Fibroblast of lung (primary cell): ENCODE data around the gene APOBEC4. TPM values are rescaled to one million over a fixed set of nuclear protein-coding genes. Genes with fewer than 3 reads are reported as not detected.

Experiments
- DNase-seq, 2 donors: peaks; one replicate each; pipeline versions ENCODE4 v3.0.0 to v3.0.0-alpha.2; 2010; ENCODE audit warnings: low read depth in 2 of 2
- H2AFZ ChIP-seq: 2 replicates; pipeline ENCODE4 v1.5.1; 2012; ENCODE audit warnings: low read length, control low read depth, inconsistent platforms
- H3K27ac ChIP-seq: 2 replicates; pipeline ENCODE4 v1.5.1; 2011; ENCODE audit warnings: low read length, control low read depth; ENCODE audit not compliant: insufficient read depth
- H3K27me3 ChIP-seq: 2 replicates; pipeline ENCODE4 v1.5.1; 2011; ENCODE audit warnings: mild to moderate bottlenecking, low read length; ENCODE audit not compliant: control insufficient read depth, insufficient read depth
- H3K36me3 ChIP-seq: 2 replicates; pipeline ENCODE4 v1.5.1; 2011; ENCODE audit warnings: low read length; ENCODE audit not compliant: control insufficient read depth, insufficient read depth
- H3K4me1 ChIP-seq: 2 replicates; pipeline ENCODE4 v1.5.1; 2011; ENCODE audit warnings: low read length; ENCODE audit not compliant: control insufficient read depth, insufficient read depth; ENCODE audit errors: extremely low read depth
- H3K4me2 ChIP-seq: 2 replicates; pipeline ENCODE4 v1.5.1; 2011; ENCODE audit warnings: low read length, control low read depth; ENCODE audit not compliant: insufficient read depth; ENCODE audit errors: extremely low read depth
- H3K4me3 ChIP-seq, 4 experiments: fragments of 200-600 bp in 1 of 4; sonication (generic) in 1 of 4; replicated peaks in 1 of 4; 2 replicates each; pipeline ENCODE4 v1.5.1; 2011 to 2016; ENCODE audit warnings: low read length in 4 of 4, low read depth in 3 of 4, mild to moderate bottlenecking in 3 of 4, control low read depth in 2 of 4, inconsistent platforms in 1 of 4, mixed read lengths in 1 of 4; ENCODE audit not compliant: insufficient read depth in 1 of 4; ENCODE audit errors: control extremely low read depth in 1 of 4
- H3K79me2 ChIP-seq: 2 replicates; pipeline ENCODE4 v1.5.1; 2012; ENCODE audit warnings: mild to moderate bottlenecking, low read length, inconsistent platforms; ENCODE audit not compliant: control insufficient read depth, insufficient read depth
- H3K9ac ChIP-seq: 2 replicates; pipeline ENCODE4 v1.5.1; 2011; ENCODE audit warnings: mild to moderate bottlenecking, low read length, control low read depth; ENCODE audit not compliant: insufficient read depth
- H3K9me3 ChIP-seq: 2 replicates; pipeline ENCODE4 v1.5.1; 2012; ENCODE audit warnings: low read depth, low read length; ENCODE audit not compliant: control insufficient read depth, insufficient read depth
- H4K20me1 ChIP-seq: 2 replicates; pipeline ENCODE4 v1.5.1; 2011; ENCODE audit warnings: low read length; ENCODE audit not compliant: control insufficient read depth, insufficient read depth; ENCODE audit errors: extremely low read depth
- EZH2 ChIP-seq: IDR thresholded peaks from 2 replicates; pipeline ENCODE4 v1.5.1; 2012; ENCODE audit warnings: low read length, control low read depth, mild to moderate bottlenecking; ENCODE audit errors: missing control alignments
- polyA plus RNA-seq, 2 donors: library from polyadenylated mRNA; depleted of rRNA in 1 of 2; stranded (reverse) in 1 of 2; unstranded in 1 of 2; fragments of >200 nt; gene quantifications; 2 replicates each; pipeline ENCODE4 v1.2.1, GENCODE V29; 2011 to 2012; ENCODE audit warnings: missing spikeins in 1 of 2
- total RNA-seq: library from RNA; depleted of rRNA; stranded (reverse); fragments of >200 nt; gene quantifications from 2 replicates; pipeline ENCODE4 v1.2.1, GENCODE V29; 2014
- TF ChIP-seq, protein P1 (sequence below), 2 donors: IDR thresholded peaks in 1 of 2; conservative IDR thresholded peaks in 1 of 2; 1 replicate in 1 of 2; 2 replicates in 1 of 2; pipeline ENCODE4 v1.5.1; 2011 to 2012; ENCODE audit warnings: low read length in 2 of 2, control low read depth in 1 of 2, inconsistent platforms in 1 of 2, low read depth in 1 of 2, mild to moderate bottlenecking in 1 of 2

APOBEC4 gene
- total and polyA plus RNA-seq, 2 donors (not counting 1 experiment from before 2014, with no cell fraction given), result not detected

- no peaks in the 10 kb centered on the region for H3K36me3 ChIP-seq
- no peaks in the 10 kb centered on the region for H4K20me1 ChIP-seq
- peak overlapping the region; percentile 34 for H3K27ac ChIP-seq
- no peak for TF ChIP-seq EZH2
- TF ChIP-seq, protein P1, sequence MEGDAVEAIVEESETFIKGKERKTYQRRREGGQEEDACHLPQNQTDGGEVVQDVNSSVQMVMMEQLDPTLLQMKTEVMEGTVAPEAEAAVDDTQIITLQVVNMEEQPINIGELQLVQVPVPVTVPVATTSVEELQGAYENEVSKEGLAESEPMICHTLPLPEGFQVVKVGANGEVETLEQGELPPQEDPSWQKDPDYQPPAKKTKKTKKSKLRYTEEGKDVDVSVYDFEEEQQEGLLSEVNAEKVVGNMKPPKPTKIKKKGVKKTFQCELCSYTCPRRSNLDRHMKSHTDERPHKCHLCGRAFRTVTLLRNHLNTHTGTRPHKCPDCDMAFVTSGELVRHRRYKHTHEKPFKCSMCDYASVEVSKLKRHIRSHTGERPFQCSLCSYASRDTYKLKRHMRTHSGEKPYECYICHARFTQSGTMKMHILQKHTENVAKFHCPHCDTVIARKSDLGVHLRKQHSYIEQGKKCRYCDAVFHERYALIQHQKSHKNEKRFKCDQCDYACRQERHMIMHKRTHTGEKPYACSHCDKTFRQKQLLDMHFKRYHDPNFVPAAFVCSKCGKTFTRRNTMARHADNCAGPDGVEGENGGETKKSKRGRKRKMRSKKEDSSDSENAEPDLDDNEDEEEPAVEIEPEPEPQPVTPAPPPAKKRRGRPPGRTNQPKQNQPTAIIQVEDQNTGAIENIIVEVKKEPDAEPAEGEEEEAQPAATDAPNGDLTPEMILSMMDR (conservative IDR thresholded peaks at IDR 0.05 in 1 of 2, IDR thresholded peaks at IDR 0.05 in 1 of 2; ENCODE audit: low read depth in 1 of 2, low read length in 2 of 2), result no peak
- DNase-seq, result no peak
- H3K4me1 ChIP-seq, result peaks cover 5% of the 10 kb centered on the region
- H3K79me2 ChIP-seq, result no peaks in the 10 kb centered on the region
- H3K4me3 ChIP-seq, result no peak overlapping the region
- no peak overlapping the region for H3K9ac ChIP-seq
- no peaks in the 10 kb centered on the region for H3K9me3 ChIP-seq
- no peak overlapping the region for H3K4me2 ChIP-seq
- no peaks in the 10 kb centered on the region for H3K27me3 ChIP-seq
- H2AFZ ChIP-seq, result no peak overlapping the region
These were observed 52.5 kb downstream of the APOBEC4 start for GRCh38 chr1:183600634-183601033.

DNA sequence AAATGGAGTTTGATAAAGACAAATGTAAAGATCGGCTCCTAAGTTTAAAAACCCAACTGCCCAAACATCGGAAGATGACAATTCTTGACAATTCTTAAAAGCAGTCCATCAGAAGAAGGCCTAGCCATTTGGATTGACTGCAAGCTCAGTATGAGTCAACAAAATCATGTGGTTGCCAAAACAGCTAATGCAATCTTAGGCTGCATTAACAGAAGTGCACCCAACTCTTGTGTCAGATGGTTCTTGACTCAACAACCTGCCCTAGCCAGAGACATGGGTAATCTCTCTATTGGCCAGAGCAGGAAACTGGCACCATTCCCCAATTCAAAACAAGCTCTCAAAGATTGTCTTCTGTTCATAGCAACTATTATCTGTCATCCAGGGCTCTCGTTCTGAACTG lies 53.0 kb downstream of the APOBEC4 start:
- H2AFZ ChIP-seq, result no peak overlapping the region

GRCh38 chr1:183598386-183598785 lies 54.7 kb downstream of the APOBEC4 start:
- Histone ChIP-seq H3K36me3 (no peaks in the 10 kb centered on the region), H3K9me3 (no peaks in the 10 kb centered on the region), H3K9ac (no peak overlapping the region), H2AFZ (no peak overlapping the region), H3K79me2 (no peaks in the 10 kb centered on the region), H3K27ac (no peak overlapping the region), H3K4me2 (no peak overlapping the region), H3K27me3 (no peaks in the 10 kb centered on the region), H4K20me1 (no peaks in the 10 kb centered on the region), H3K4me1 (no peaks in the 10 kb centered on the region), H3K4me3 (no peak overlapping the region)
- no peak for TF ChIP-seq EZH2
- TF ChIP-seq, protein P1 (conservative IDR thresholded peaks at IDR 0.05 in 1 of 2, IDR thresholded peaks at IDR 0.05 in 1 of 2; ENCODE audit: low read depth in 1 of 2, low read length in 2 of 2), result no peak
- DNase-seq, result no peak

More for the DNA sequence above, 53.0 kb downstream of the APOBEC4 start:
- no peak overlapping the region for H3K4me3 ChIP-seq
- DNase-seq, result peak; percentile 89 to 90
- H3K4me1 ChIP-seq, result peaks cover 5% of the 10 kb centered on the region
- H3K36me3 ChIP-seq, result no peaks in the 10 kb centered on the region
- H3K9me3 ChIP-seq, result no peaks in the 10 kb centered on the region
- H3K4me2 ChIP-seq, result no peak overlapping the region
- TF ChIP-seq EZH2, result no peak
- TF ChIP-seq, protein P1 (conservative IDR thresholded peaks at IDR 0.05 in 1 of 2, IDR thresholded peaks at IDR 0.05 in 1 of 2; ENCODE audit: low read depth in 1 of 2, low read length in 2 of 2), result no peak
- no peaks in the 10 kb centered on the region for H4K20me1 ChIP-seq
- H3K79me2 ChIP-seq, result no peaks in the 10 kb centered on the region
- H3K27me3 ChIP-seq, result no peaks in the 10 kb centered on the region
- no peak overlapping the region for H3K9ac ChIP-seq
- no peak overlapping the region for H3K27ac ChIP-seq
